ENCODE results near the gene PTMS.

PTMS gene

GRCh38 chr12:6790496-6791150 is 24.5 kb downstream of the PTMS start:
- no peak for DNase-seq

GRCh38 chr12:6791931-6792520 is 25.9 kb downstream of the PTMS start:
- no peak for DNase-seq

- DNase-seq: no peak
Observed at GRCh38 chr12:6792522-6793201, 26.5 kb downstream of the PTMS start.

- no peak for DNase-seq
Observed at GRCh38 chr12:6795088-6795487, 28.9 kb downstream of the PTMS start.

- DNase-seq: no peak
Observed at GRCh38 chr12:6796576-6796975, 30.4 kb downstream of the PTMS start.

GRCh38 chr12:6799147-6799546 is 33.0 kb downstream of the PTMS start:
- no peak for DNase-seq

- DNase-seq: no peak
Observed at GRCh38 chr12:6807170-6807569, 41.0 kb downstream of the PTMS start.

GRCh38 chr12:6809056-6809455 is 42.9 kb downstream of the PTMS start:
- no peak for DNase-seq

GRCh38 chr12:6810758-6811157 is 44.6 kb downstream of the PTMS start:
- DNase-seq: no peak

GRCh38 chr12:6813363-6813762 is 47.2 kb downstream of the PTMS start:
- no peak for DNase-seq

GRCh38 chr12:6816598-6816997 is 50.4 kb downstream of the PTMS start:
- DNase-seq: no peak

- no peak for DNase-seq
Observed at GRCh38 chr12:6817098-6817497, 50.9 kb downstream of the PTMS start.

- no peak for DNase-seq
Observed at GRCh38 chr12:6817662-6818157, 51.5 kb downstream of the PTMS start.

GRCh38 chr12:6818222-6818621 is 52.1 kb downstream of the PTMS start:
- no peak for DNase-seq

- no peak for DNase-seq
Observed at GRCh38 chr12:6818645-6819044, 52.5 kb downstream of the PTMS start.

GRCh38 chr12:6819106-6820030 is 53.2 kb downstream of the PTMS start:
- no peak for DNase-seq

GRCh38 chr12:6820166-6820565 is 54.0 kb downstream of the PTMS start:
- DNase-seq: no peak

All from EL (cell line).